Activated T-cell treated with anti-CD3 and anti-CD28 coated beads, Interleukin-2, amount 50 U/mL, for 1 hour (primary cell): ENCODE measurements around the gene FSIP1.
A peak's percentile ranks its signal among the peaks of the same experiment; 100 is the strongest.

Experiments
- DNase-seq: peaks from one replicate; pipeline ENCODE4 v3.0.0-alpha.2; 2020

The FSIP1 gene

GRCh38 chr15:39580485-39581241, 202.0 kb downstream of the FSIP1 start, which contains the start of gene THBS1:
TSS of gene THBS1 (plus strand) at chr15:39581079. CDS start at chr15:39581858, 779 bp downstream.
- DNase-seq, result peak; percentile 45

DNA sequence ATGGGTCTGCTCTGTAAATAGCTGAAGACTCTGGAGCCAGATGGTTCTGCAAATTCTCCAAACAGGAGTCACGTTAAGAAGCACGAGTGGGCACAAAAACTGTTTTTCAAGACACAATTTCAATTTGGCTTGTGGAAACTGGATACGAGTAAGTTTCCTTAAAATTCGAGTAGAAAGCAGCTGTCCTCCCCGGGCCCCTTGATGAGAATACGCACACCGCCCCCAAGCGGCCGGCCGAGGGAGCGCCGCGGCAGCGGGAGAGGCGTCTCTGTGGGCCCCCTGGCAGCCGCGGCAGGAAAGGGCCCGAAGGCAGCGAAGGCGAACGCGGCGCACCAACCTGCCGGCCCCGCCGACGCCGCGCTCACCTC, 202.5 kb downstream of the FSIP1 start:
- peak; percentile 85 for DNase-seq

DNA sequence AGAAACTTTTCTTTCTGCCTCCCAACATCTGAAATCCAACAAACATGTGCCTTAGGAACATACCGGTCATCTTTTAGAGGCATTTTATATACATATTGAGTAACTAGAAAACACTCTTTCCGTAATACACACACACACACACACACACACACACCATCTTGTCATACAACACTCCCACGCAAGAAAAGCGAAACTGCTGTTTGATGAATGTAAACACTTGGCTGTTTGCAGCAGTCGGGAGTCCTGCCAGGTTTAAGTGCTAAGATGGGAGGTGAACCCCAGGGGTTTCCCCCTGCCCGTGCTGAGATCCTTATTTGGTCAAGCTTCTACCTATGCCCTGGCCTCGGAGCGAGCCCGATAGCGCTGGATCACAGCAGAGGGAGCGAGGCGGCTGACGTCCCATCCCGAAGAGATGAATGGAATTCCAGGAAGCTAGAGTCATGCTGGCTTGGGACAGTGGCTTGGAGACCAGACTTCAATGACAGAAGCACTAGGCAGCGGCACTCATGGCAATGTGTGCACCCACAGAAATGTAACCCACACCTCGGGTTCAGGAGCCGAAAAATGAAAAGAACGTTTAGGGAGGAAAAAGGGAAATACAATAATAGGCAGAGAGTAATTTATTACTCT, 203.0 kb downstream of the FSIP1 start:
- no peak for DNase-seq

GRCh38 chr15:39578851-39579486, 203.7 kb downstream of the FSIP1 start:
- no peak for DNase-seq

GRCh38 chr15:39575180-39575579, 207.5 kb downstream of the FSIP1 start:
- DNase-seq, result no peak

- no peak for DNase-seq
These were observed 208.2 kb downstream of the FSIP1 start for GRCh38 chr15:39574427-39574826.

DNA sequence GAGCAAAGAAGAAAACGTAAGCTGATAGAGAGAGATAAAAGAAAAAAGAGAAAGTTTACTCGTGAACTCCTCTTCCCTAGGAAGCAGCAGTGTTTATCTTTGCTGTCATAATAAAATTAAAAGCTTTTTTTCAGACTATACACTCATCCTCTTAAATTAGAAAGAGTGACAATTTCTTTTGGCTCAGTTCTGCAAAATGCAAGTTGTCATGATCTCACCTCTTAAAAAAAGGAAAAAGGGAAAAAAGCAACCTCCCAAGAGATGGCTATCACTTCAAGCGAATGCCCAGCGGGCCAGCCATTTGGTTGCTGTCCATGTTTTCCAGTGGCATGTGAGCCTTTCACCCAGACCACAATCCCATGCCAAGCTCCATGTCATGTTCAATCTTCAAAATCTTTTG, 208.8 kb downstream of the FSIP1 start:
- no peak for DNase-seq

DNA sequence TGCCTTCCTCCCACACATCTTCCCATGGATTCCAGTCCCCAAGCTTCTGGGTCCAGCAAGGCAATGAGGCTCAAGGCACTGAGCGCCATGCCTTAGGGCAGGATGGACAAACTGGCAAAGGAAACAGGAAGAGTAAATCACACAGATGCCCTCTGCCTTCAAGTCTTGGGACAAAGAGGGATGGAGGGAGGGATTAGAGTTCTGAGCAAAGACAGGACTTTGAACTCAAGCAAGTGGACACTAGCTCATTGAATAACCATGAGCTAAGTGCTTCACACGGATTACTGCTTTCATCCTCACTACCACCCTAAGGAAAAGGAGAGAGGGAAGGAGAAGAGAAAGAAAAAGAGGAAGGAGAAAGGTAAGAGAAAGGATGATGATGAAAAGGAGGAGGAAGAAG, 209.4 kb downstream of the FSIP1 start:
- DNase-seq, result no peak

- DNase-seq, result no peak
These were observed 216.8 kb downstream of the FSIP1 start for GRCh38 chr15:39565851-39566250.

DNA sequence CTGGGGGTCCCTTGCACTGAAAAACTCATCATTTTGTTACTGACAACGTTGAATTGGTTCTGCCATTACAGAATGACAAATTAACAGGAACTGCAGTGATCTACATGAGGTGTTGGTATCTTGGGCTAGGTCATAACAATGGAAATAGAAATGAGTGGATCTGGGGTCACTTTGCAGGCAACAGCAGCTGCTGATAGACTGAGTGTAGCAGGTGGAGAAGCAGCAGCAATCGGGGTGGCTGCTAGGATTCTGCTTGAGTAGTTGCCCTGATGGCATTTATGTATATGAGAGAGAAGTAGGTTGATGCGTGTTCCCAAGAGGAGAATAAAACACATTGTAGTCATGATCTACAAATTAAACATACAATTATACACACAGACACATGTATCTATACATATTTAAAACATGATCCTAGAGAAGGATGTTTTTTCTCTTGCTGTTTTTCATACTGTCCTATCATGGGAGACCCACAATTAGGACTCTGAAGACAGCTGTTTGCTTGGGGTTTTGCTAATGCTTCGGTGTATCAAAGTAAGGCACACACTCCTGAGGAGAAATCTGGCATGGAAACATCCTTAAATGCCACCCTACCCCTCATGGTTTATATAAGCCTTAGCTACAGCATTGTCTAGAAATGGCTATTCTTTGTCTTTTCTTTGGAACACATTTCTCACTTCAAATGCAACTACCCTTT, 217.5 kb downstream of the FSIP1 start:
- DNase-seq, result no peak

- no peak for DNase-seq
These were observed 224.2 kb downstream of the FSIP1 start for GRCh38 chr15:39558421-39558820.

- DNase-seq, result no peak
These were observed 226.2 kb downstream of the FSIP1 start for GRCh38 chr15:39556461-39556860.

GRCh38 chr15:39555885-39556284, 226.8 kb downstream of the FSIP1 start:
- DNase-seq, result no peak

DNA sequence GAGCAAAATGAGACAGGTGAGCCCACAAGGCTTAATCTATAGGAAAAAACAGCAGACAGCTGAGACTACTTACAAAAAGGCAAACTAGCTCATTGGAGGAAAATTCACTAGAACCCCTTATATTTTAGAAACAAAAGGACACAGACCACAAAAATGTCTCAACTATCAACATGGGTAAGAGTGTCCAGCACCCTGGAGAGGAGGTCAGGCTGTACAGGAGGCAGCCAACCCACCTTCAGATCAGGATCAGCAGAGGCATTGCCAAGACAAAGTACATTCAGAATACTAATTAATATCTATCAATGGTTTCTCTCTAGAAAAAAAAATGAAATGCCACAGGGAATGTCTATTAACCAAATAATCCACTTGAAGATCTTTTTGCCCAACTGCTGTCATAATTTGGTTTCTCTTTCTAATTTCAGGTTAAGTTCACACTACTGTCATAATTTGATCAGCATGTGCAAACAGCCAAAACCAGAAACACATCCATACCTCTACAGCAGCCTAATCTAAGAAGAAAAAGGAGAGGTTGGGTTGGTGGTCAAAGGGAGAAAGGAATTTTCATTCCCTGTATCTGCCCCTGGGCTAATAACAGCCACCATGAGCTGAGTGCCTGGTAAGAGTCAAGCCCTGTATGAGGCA, 227.8 kb downstream of the FSIP1 start:
- DNase-seq, result no peak

- no peak for DNase-seq
These were observed 228.5 kb downstream of the FSIP1 start for GRCh38 chr15:39553947-39554693.

- DNase-seq, result no peak
These were observed 230.1 kb downstream of the FSIP1 start for GRCh38 chr15:39552556-39552955.

DNA sequence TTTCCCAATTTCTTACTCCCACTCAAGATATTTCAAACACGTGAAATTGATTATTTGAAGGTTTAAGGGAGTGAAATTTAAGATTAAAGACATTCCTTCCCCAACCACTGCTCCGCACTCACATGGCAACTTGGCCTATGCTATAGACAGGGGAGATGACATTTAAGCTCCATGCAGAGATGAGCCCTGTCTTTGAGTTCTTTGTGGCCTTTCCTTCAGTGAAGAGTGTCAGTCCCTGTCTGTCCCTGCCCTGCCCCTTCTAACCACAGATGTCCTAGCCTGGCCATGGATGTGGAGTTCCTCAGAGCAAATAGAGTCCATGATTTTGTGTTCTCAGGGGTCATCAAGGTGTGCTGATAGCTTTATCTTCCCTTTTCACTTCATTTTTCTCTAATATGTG, 231.2 kb downstream of the FSIP1 start:
- DNase-seq, result no peak
